ENCODE data around the gene SCG5. TPM values are rescaled to one million over a fixed set of nuclear protein-coding genes. Genes with fewer than 3 reads are reported as not detected.

SCG5 gene
- total RNA-seq, 1 experiment from 2014 or later = 7.4 TPM

DNA sequence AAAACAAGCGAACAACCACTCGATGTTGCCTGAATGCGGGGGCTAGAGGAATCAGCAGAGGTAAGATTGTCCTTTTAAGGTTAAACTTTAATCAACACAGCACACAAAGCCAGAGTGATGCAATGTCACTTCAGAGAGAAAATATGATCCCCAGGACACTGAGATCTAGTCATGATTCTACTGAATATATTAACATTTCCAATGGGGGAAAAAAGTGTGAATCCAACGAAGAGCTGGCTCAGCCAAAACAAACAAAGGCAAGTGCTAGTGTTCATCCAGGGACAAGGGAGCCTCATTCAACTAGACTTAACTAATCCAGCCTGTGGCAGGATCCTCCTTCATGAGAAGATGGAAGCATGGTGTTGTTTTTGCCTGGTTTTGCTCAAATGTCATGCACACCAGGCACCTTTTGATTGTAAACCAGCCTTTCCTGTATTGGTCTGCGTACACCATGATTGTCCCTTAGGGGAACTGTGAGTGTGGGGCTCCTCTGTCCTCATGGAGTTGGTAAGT, 35.8 kb downstream of the SCG5 start:
- Mint-ChIP-seq H3K27me3 (ENCODE audit: insufficient read depth, unreplicated experiment) (no peaks in the 10 kb centered on the region), H3K9me3 (ENCODE audit: unreplicated experiment) (no peaks in the 10 kb centered on the region), H3K36me3 (ENCODE audit: insufficient read depth, unreplicated experiment) (no peaks in the 10 kb centered on the region), H3K4me3 (ENCODE audit: unreplicated experiment) (no peak overlapping the region), H3K4me1 (ENCODE audit: insufficient read depth, unreplicated experiment) (peaks cover 5% of the 10 kb centered on the region), H3K27ac (ENCODE audit: low read depth, unreplicated experiment) (no peak overlapping the region)
- TF ChIP-seq, protein P1, sequence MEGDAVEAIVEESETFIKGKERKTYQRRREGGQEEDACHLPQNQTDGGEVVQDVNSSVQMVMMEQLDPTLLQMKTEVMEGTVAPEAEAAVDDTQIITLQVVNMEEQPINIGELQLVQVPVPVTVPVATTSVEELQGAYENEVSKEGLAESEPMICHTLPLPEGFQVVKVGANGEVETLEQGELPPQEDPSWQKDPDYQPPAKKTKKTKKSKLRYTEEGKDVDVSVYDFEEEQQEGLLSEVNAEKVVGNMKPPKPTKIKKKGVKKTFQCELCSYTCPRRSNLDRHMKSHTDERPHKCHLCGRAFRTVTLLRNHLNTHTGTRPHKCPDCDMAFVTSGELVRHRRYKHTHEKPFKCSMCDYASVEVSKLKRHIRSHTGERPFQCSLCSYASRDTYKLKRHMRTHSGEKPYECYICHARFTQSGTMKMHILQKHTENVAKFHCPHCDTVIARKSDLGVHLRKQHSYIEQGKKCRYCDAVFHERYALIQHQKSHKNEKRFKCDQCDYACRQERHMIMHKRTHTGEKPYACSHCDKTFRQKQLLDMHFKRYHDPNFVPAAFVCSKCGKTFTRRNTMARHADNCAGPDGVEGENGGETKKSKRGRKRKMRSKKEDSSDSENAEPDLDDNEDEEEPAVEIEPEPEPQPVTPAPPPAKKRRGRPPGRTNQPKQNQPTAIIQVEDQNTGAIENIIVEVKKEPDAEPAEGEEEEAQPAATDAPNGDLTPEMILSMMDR (IDR thresholded peaks at IDR 0.05; ENCODE audit: unreplicated experiment) = no peak
- CTCF ChIA-PET = interaction anchor here (0.9 kb wide), 1 partner anchor 259 kb away, joined by 4 read pairs; no protein-coding TSS in a partner anchor
- BruUV-seq (replicated peaks) = no TSS peak
- DNase-seq (ENCODE audit: unreplicated experiment) = peak; percentile 49
- POLR2A ChIA-PET = no interaction called here
- intact Hi-C loops (cut with micrococcal nuclease) = no loop called here

DNA sequence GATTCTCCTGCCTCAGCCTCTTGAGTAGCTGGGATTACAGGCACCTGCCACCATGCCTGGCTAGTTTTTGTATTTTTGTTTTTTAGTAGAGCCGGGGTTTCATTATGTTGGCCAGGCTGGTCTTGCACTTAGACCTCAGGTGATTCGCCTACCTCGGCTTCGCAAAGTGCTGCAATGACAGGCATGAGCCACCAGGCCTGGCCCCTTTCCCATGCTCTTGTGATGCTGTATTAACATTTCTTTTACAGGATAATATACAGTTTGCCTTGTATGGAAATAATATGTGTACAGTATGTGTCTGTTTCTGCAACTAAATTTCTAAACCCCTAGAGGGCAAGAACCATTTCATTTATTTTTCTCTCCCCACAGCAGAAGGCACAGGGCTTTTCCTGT, 37.8 kb downstream of the SCG5 start:
- no peaks in the 10 kb centered on the region for H3K27me3 Mint-ChIP-seq (ENCODE audit: insufficient read depth, unreplicated experiment)
- ChIA-PET CTCF (interaction anchor here (0.6 to 1.1 kb wide), 4 partner anchors 8 to 257 kb away, joined by 4 to 8 read pairs (median 4); no protein-coding TSS in a partner anchor), POLR2A (no interaction called here)
- no peak overlapping the region for H3K27ac Mint-ChIP-seq (ENCODE audit: low read depth, unreplicated experiment)
- no peaks in the 10 kb centered on the region for H3K36me3 Mint-ChIP-seq (ENCODE audit: insufficient read depth, unreplicated experiment)
- no peak for DNase-seq (ENCODE audit: unreplicated experiment)
- peaks cover 25% of the 10 kb centered on the region for H3K4me1 Mint-ChIP-seq (ENCODE audit: insufficient read depth, unreplicated experiment)
- no peaks in the 10 kb centered on the region for H3K9me3 Mint-ChIP-seq (ENCODE audit: unreplicated experiment)
- intact Hi-C loops (cut with micrococcal nuclease) = no loop called here
- no peak overlapping the region for H3K4me3 Mint-ChIP-seq (ENCODE audit: unreplicated experiment)
- TF ChIP-seq, protein P1 (IDR thresholded peaks at IDR 0.05; ENCODE audit: unreplicated experiment) = no peak
- BruUV-seq (replicated peaks) = no TSS peak

DNA sequence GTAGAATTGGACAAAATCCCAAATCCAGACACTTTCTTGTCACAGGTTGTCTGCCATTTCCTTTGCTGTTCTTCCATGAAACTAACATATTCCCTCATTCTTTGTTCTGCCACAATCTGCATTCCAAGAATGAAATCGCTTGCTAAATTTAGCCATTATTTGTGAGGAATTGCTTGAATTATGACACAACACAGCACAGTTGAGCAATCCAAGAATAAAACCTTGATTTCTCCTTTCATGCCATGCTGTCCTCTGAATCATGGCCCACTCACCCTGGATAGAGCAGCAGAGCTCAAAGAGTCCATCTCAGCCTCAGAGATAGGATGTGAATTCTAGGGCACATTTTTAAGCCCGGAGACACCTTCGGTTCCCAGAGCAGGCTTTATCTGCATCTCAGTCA, 41.1 kb downstream of the SCG5 start:
- ChIA-PET CTCF (interaction anchor here (0.6 to 4.5 kb wide), 3 partner anchors 20 to 1055 kb away, joined by 3 to 28 read pairs (median 6); no protein-coding TSS in a partner anchor), POLR2A (interaction anchor here (1.0 to 1.7 kb wide), 3 partner anchors 10 to 25 kb away, joined by 3 to 6 read pairs (median 5); no protein-coding TSS in a partner anchor)
- Mint-ChIP-seq H3K9me3 (ENCODE audit: unreplicated experiment) (peaks cover 8% of the 10 kb centered on the region), H3K4me1 (ENCODE audit: insufficient read depth, unreplicated experiment) (peaks cover 58% of the 10 kb centered on the region), H3K27ac (ENCODE audit: low read depth, unreplicated experiment) (no peak overlapping the region), H3K36me3 (ENCODE audit: insufficient read depth, unreplicated experiment) (no peaks in the 10 kb centered on the region), H3K27me3 (ENCODE audit: insufficient read depth, unreplicated experiment) (no peaks in the 10 kb centered on the region), H3K4me3 (ENCODE audit: unreplicated experiment) (no peak overlapping the region)
- intact Hi-C loops (cut with micrococcal nuclease) = no loop called here
- TF ChIP-seq, protein P1 (IDR thresholded peaks at IDR 0.05; ENCODE audit: unreplicated experiment) = no peak
- BruUV-seq (replicated peaks) = no TSS peak
- peak; percentile 92 for DNase-seq (ENCODE audit: unreplicated experiment)

DNA sequence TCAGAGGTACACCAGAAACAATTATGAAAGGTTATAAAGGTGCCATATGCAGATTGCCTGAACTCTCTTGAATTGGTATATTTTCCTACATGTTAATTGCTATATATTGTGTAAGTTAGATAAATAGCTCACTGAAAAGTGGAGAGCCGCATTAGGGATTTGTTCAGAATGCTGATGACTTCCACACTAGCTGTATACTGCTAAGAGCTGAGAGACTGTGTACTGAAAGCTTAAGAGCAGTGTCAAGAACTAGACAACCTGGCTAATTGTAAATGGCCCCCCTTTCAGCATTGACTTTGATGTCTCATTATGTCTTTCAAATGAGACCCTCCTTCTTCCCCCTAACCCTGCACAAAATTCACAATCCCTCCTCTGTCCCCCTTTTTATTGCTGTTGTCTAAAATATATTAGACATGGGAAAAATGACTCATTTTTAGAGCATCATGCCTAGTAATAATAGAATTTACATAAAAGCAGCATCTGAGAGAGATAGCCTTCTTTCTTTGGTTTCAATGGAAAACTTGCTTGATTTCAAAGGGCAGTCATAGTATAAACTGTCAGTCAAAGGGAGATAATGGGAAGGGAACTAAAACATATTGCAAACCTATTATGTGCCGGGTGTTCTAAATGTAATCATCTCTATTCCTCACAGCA, 41.6 kb downstream of the SCG5 start:
- POLR2A ChIA-PET = interaction anchor here (1.0 to 1.7 kb wide), 3 partner anchors 9 to 25 kb away, joined by 3 to 6 read pairs (median 5); no protein-coding TSS in a partner anchor
- intact Hi-C loops (cut with micrococcal nuclease) = no loop called here

More for the DNA sequence above, 41.6 kb downstream of the SCG5 start:
- TF ChIP-seq, protein P1 (IDR thresholded peaks at IDR 0.05; ENCODE audit: unreplicated experiment) = no peak
- Mint-ChIP-seq H3K36me3 (ENCODE audit: insufficient read depth, unreplicated experiment) (no peaks in the 10 kb centered on the region), H3K4me1 (ENCODE audit: insufficient read depth, unreplicated experiment) (peaks cover 62% of the 10 kb centered on the region), H3K9me3 (ENCODE audit: unreplicated experiment) (peaks cover 8% of the 10 kb centered on the region), H3K27ac (ENCODE audit: low read depth, unreplicated experiment) (no peak overlapping the region), H3K4me3 (ENCODE audit: unreplicated experiment) (no peak overlapping the region), H3K27me3 (ENCODE audit: insufficient read depth, unreplicated experiment) (no peaks in the 10 kb centered on the region)
- DNase-seq (ENCODE audit: unreplicated experiment) = no peak
- CTCF ChIA-PET = interaction anchor here (0.6 to 4.5 kb wide), 4 partner anchors 17 to 176 kb away, joined by 3 to 28 read pairs (median 5); no protein-coding TSS in a partner anchor
- BruUV-seq (replicated peaks) = no TSS peak
